Right ventricle myocardium inferior (tissue), 1 donor: ENCODE measurements around the gene NPPC. TPM values are rescaled to one million over a fixed set of nuclear protein-coding genes. Genes with fewer than 3 reads are reported as not detected.
"Not testable (repeated sequence)": the region's sequence is repeated elsewhere in the genome, so short reads cannot be mapped to it uniquely, and the experiment has no call there.

Experiments
- ATAC-seq: fragments of 200-7000 bp; cut with Tn5 transposase; one replicate; pipeline ENCODE4 v1.9.1; 2020; ENCODE audit warnings: mild to moderate bottlenecking, moderate library complexity
- DNase-seq: peaks from one replicate; pipeline ENCODE4 v3.0.0; 2021; ENCODE audit errors: missing footprints
- intact Hi-C: fragments of 100-400 bp; cut with DNase I; formaldehyde crosslinking; loops from one replicate; pipeline ENCODE4 v1.11.0; 2022
- long read RNA-seq: library from polyadenylated mRNA; unstranded; transcript quantifications from one replicate; pipeline ENCODE4 v2.0.0, GENCODE V29; 2021
- total RNA-seq: library from RNA; stranded (reverse); fragmentation: NEBNext Ultra II Directional; extraction: Animal tissue kit (Norgen Biotek cat#: 25700); gene quantifications from one replicate; pipeline ENCODE4 v1.2.1, GENCODE V29; 2021
- donor health status: DM: no; HTN: yes; CAD: no; lungs with severe emphysema.

Gene NPPC, protein sequence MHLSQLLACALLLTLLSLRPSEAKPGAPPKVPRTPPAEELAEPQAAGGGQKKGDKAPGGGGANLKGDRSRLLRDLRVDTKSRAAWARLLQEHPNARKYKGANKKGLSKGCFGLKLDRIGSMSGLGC
- 16.1 TPM for total RNA-seq
- long read RNA-seq, transcript NPPC-202 (3 exons, 1,051 nt) = major isoform, 8 of 9 reads
- long read RNA-seq, partial matches to known transcripts = 1 of 9 reads
- long read RNA-seq, other reads (novel, unspliced or antisense) = 0 of 9 reads

DNA sequence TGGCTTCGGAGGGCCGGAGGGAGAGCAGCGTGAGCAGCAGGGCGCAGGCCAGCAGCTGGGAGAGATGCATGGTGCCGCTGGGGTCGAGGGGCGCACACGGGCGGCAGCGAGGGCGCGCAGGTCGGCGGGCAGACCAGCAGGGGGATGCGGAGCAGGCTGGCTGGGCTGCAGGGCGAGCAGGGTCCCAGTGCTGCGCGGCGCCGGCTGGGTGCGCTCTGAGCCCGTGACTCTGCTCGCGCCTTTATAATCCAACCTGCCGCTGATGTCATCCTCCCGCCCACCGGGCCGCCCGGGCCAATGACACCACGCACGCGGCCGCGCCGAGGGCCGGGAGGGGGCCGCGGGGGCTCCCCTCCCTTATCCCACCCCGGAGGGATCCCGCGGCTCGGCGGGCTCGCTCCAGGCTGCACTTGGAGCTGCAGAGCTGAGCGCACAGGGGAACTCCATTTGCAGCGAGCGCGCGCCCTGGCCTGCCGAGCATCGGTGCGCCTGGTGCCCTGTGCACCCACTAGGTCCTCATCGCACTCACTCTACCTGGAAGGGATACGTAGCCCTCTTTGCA, at the start of gene NPPC:
Gene NPPC, minus strand, starts transcription at position 217 of the 562 bp plus-strand sequence. Its CDS starts 147 bp downstream, at position 70.
- intact Hi-C loops = loop anchor here (5.0 kb wide), 2 partner anchors 401 to 511 kb away; no protein-coding TSS in a partner anchor
- DNase-seq = peak; percentile 79
- peak; percentile 72 for ATAC-seq

DNA sequence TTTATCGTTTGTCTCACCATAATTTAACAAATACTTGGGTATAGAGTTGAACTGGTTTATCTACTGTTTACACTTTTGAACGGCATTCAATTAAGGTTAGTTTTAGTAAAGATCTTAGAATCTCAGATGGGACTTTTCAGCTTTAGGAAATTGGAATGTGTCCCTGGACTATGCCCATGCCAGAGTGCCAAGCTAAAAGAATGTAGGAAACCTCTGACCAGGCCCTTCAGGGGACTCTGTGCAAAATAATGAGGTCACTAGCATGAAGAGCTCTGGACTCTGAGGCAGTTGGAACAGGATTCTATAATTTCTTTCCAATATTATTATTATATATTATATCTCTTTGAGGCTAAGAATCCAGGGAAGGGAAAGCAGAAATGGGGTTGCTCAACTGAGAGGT, 48.8 kb upstream of the NPPC start:
- intact Hi-C loops = no loop called here
- DNase-seq = no peak
- ATAC-seq = no peak

DNA sequence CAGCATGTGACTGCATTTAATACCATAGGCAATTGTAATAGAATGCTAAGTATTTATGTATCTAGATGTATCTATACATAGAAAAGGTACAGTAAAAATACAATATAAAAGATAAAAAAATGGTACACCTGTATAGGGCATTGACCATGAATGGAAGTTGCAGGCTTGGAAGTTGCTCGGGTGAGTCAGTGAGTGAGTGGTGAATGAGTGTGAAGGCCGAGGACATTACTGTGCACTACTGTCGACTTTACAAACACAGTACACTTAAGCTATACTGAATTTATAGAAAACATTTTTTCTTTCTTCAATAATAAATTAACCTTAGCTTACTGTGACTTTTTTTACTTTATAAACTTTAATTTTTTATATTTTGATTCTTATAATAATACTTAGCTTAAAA, 44.3 kb upstream of the NPPC start:
- ATAC-seq (no peak), DNase-seq (no peak)
- intact Hi-C loops = no loop called here

DNA sequence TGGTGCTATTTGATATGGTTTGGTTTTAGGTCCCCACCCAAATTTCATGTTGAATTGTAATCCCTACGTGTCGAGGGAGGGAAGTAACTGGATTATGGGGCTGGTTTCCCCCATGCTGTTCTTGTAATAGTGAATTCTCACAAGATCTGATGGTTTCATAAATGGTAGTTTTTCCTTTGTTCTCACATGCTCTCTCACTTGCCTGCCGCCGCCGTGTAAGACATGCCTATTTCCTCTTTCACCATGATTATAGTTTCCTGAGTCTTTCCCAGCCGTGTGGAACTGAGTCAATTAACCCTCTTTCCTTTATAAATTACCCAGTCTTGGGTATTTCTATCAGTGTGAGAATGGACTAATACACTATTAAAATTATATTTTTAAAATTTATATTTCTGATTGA, 42.6 kb upstream of the NPPC start:
- ATAC-seq (no peak), DNase-seq (no peak)
- intact Hi-C loops = no loop called here

DNA sequence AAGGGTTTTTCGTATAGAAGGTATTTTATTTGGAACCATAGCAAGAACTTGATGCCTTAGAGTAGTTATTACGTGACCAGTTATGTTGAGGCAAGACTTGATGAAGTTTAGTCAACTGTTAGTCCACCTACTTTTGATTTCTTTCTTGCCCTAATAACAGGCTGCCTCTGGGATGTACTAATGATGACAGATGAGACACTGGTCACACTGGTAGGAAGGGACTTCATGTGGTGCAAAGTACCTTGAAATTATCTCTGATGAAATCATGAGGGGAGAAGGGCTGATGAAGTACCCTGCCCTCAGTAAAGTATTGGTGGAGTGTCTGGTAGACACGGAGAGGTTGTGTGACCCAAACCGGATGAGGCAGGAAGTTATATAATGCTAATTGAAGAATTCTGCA, 40.7 kb upstream of the NPPC start:
- ATAC-seq = no peak
- intact Hi-C loops = no loop called here
- no peak for DNase-seq

DNA sequence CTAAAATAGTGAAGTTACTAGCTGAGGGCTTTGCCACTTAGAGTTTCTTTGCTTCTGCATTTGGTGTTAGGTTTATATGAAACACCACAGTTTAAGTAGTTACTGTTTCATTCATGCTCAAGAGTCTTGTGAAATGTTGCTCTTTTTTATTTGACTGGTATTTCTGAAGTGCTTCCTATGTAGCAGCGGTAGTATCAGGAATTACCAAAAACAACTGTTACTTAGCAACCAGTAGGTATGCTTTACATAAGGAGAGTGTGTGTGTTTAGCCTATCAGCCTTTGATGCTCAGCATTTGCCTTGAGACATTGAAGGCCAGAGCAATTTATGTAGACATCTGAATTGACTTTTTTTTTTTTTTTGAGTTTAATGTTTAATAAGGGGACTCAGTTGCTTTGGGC, 38.9 kb upstream of the NPPC start:
- ATAC-seq = no peak
- DNase-seq = no peak
- intact Hi-C loops = no loop called here

DNA sequence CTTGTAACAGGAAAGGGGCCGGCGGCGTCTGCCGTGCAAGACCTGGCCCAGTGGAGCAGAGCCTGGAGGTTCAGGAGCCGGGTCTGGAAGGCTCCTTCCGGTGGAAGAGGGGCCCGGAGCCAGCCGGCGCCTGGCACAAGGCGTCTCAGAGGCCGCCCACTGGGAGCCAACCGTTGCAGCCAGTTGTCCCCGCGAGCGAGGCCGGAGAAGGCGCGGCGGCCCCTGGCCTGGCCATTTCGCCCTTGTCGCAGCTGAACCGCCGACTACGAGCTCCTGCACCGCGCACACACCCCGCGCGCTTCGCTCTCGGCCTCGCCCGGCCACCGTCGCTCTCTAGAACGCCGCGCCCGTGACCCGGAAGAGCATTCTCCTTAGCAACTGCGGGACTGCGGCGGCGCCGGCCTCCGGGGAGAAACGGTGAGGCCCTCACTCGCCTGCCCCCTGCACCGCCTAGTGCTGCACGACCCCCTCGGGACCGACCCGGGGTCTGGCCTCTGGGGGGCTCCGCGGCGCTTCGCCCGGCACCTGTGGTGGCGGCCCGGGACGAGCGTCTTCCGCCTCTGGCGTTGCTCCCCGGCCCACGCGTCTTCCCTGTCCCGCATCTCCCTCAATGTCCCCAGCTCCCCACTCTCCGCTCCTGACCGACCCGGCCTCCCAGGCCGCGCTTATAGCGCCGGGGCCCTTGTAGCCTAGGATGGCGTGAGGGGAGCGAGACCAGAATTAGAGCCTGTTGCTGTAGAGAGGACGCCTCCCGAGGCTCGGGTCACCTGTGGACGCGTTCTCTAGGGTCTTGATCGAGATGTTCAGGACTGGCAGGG, 35.4 kb upstream of the NPPC start, which contains the start of gene DIS3L2:
Gene DIS3L2, plus strand, starts transcription at position 365 of the 818 bp plus-strand sequence. CDS start 53,215 bp downstream, outside the sequence.
- peak; percentile 99 for ATAC-seq
- intact Hi-C loops = no loop called here
- peak; percentile 95 for DNase-seq

DNA sequence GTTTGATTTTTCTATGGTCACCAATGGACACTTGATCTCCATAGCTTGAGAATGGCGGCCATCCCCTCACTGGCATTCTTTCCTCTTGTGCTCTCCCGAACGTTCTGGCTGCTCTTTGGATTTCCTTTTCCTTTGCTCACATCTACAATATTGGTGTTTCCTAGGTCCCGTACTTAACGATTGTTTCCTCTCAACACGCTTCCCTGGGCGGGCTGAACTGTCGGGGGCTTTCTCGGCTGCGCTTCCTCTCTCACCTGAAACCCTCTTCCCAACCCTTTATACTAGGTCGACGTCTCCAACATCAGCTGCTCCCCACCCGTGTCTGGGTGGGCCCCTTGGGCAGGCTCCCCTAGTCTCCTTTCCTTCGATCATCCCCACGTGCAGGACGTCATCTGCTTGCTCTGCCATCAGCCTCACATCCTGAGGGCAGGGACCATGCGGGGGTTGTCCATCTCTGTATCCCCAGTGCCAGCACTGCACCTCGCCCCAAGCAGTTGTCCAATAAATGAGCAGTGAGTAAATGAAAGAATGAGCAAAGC, 34.7 kb upstream of the NPPC start:
- DNase-seq (no peak), ATAC-seq (peak; percentile 30)
- intact Hi-C loops = no loop called here

DNA sequence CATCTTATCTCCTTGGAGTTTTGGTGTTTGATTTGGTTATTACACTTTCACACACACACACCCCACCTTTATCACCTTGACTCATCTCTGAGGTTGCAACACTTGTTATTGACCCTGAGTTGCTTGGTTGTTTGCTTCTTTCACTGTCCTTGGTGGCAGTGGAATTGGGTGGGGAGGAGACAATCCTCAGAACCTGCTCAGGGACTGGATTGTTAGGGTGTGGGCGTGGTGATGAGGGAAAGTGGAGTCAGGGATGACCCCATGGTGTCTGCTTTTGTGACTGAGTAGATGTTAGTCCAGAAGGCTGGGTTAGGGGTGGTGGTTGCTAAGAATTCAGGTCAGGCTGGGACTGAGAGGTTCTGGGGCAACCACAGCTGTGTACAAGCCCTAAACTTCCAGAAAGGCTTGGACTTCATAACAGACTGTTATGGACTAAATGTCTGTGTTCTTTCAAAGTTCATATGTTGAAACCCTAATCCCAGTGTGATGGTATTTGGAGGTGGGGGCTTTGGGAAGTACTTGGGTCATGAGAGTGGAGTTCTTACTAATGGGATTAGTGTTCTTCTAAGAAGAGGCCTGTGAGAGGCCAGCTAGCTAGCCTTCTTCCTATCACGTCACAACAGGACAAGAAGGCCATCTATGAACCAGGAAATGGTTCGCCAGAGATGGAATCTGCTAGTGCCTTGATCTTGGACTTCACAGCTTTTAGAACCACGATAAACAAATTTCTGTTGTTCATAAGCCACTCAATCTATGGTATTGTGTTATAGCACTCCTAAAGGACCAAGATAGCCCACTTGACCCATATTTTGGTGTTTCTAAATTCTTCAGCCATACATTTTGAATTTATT, 31.9 kb upstream of the NPPC start:
- ATAC-seq = no peak
- intact Hi-C loops = no loop called here
- DNase-seq = no peak

DNA sequence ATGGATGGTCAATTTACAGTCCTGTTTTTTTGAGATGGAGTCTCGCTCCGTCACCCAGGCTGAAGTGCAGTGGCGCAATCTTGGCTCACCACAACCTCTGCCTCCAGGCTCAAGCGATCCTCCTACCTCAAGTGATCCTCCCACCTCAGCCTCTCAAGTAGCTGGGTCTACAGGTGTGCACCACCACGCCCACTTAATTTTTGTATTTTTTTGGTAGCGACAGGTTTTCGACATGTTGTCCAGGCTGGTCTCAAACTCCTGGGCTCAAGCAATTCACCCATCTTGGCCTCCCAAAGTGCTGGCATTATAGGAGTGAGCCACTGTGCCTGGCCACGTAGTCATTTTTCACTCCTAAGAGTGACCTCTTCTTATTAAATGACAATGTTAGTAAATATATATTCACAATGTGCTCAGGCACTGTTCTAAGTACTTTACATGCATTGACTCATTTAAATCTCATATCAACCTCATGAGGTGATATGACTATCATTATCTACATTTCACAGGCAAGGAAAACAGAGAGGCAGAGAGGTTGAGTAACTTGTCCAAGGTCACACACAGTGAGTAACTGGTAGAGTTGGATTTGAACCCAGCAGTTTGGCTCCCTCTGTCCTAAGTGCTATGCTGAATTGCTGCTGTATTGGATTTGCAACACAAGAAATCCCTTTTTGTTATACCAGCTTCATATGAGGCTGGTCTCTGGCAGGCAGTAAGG, 29.7 kb upstream of the NPPC start:
- DNase-seq (no peak), ATAC-seq (no peak)
- intact Hi-C loops = no loop called here

DNA sequence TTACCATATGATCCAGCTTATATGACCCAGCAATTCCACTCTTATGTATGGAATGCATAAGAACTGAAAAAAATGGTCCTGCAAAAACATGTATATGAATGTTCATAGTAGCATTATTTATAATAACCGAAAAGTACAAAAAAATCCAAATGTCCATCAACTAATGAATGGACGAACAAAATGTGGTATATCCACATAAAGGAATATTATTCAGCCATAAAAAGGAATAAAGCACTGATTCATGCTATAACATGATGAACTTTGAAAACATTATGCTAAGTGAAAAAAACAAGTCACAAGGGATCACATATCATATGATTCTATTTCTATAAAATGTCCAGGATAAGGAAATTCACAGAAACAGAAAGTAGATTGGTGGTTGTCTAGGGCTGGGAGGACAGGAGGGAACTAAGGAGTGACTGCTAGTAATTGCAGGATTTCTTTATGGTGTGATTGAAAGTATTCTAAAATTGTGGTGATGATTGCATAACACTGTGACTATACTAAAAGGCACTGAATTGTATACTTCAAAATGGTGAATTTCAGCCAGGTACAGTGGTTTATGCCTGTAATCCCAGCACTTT, 25.3 kb upstream of the NPPC start:
- ATAC-seq (no peak), DNase-seq (no peak)
- intact Hi-C loops = no loop called here

DNA sequence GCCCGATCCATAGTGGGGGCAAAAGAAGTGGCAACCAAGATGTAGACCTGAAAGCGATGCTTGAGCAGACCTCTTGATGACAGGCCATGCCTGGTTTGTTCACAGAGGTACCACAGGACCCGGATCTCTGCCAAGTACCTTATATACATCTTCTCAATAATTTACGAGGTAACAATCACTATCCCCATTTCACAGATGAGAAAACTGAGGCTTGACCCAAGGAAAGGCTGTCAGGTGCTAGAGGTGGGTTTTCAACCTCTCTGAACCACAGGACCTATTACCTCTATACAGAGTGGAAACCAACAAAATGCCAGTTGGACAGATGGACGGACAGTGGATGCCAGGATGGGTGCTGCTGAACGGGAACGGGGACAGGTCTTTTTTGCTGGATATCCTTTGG, 21.5 kb upstream of the NPPC start:
- intact Hi-C loops = no loop called here
- ATAC-seq (no peak), DNase-seq (no peak)

DNA sequence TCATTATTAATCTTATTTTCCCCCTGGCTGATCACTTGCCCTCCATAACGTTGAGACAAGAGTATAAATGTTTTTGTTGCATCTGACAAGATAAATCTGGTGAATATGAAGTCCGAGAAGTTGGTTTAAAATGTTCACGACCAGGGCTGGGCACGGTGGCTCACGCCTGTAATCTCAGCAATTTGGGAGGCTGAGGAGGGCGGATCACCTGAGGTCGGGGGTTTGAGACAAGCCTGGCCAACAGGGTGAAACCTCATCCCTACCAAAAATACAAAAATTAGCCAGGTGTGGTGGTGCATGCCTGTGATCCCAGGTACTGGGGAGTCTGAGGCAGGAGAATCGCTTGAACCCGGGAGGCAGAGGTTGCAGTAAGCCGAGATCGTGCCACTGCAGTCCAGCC, 20.9 kb upstream of the NPPC start:
- intact Hi-C loops, ATAC-seq, DNase-seq: not testable (repeated sequence)

DNA sequence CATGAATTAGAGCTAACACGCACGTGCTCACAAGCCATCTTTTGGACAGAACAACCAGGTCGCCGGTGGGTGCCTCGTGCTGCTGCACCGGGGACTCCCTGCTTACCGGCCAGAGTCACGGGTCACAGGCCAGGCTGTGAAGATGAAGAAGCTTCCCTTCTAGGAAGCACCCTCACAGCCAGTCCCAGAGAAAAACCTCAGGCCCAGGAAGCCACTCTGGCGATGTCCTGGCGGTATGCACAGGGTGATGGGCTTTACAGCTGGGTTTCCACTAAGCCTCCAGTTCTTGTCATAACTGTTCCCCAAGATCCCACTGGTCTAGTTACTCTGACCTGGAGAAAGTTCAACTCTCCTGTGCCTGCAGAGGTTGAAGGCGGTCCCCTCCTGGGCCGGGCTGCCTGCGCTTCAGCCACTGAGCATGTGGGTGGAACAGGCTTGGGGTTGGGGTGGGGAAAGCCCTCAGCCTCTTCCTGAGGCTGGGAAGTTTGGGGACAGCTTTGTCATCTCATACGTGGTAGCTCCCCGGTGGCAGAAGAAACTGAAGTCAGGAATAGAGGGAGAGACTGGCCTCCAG, 20.1 kb upstream of the NPPC start:
- intact Hi-C loops = no loop called here
- DNase-seq (no peak), ATAC-seq (no peak)

DNA sequence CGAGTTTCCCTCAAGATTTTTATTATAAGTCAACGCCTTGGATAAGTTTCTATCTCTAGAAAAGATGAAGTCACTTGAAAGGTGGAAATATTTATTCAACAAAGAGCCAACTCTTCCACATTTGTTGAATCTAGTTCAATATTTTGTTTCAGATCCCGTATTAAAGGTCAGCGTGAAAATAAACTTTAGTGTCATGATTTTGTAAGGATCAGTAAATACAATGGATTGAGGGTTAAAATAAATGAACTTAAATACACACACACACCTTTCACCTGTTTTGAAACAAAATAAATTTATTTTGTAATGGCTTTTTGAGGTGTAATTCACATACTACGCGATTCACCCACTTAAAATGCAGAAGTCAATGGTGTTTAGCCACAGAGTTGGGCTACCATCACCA, 16.0 kb upstream of the NPPC start:
- DNase-seq (no peak), ATAC-seq (no peak)
- intact Hi-C loops = no loop called here

DNA sequence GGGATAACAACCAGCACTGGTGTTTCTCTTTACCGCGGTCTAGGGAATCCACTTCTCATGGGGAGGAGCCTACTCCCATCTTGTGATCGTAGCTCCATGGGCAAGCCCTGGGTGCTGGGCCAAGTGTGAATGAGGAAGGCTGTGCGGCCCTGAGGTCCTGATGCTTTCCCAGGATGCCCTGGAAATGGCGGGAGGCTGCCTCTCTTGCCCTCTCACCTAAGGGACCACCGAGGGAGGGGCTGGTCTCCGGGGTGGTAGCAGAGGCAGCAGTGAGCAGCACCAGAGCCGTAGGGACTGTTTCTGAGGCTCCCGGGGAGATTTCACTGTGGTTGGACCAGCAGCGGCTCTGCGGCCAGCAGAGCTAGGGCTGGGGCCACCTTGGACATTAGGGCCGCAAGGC, 15.5 kb upstream of the NPPC start:
- DNase-seq = no peak
- no peak for ATAC-seq
- intact Hi-C loops = no loop called here

DNA sequence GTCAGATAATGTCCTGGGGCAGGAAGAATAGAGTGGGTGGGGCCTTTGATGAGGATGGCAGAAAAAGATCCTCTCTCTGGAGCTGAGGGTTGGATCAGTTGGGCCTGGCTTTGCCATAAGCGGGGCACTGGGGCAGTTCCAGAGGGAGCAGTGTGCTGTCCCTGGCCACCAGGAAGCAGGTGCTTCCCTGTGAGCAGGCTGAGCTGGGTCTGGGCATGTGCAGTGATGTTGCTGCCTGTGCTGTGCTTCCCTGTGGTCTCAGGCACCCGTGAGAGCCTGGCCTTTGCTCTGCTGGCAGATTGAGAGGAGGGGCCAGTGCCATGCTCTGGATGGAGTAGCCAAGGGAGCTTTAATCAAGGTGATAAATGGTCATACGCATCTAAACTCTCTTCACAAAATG, 14.6 kb upstream of the NPPC start:
- DNase-seq (no peak), ATAC-seq (no peak)
- intact Hi-C loops = no loop called here

DNA sequence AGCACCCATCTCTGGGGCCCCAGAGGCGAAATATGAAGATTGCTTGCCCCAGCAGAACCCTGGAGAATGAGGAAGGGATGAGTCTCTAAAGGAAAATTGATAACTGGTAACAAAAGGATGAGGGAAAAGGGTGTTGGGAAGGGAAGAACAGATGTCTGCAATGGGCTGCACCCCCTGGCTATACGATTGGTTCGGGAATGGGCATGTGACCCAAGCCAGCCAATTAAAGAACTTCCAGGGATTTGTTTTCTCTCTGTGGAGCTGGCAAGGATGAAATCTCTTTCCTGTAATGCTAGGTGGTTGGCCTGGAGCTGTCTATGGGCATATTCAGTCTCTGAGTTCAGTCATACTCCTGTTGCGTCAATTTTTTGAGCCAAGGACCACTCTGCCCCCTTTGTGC, 12.8 kb upstream of the NPPC start:
- intact Hi-C loops = no loop called here
- ATAC-seq (no peak), DNase-seq (no peak)
